AG10803 (cell line): ENCODE measurements around the gene PCSK1N.

Experiments used
- DNase-seq: peaks from one replicate; pipeline ENCODE4 v3.0.0; 2010; ENCODE audit warnings: low read depth
- H3K4me3 ChIP-seq: 2 replicates; pipeline ENCODE4 v1.5.1; 2011; ENCODE audit warnings: mild to moderate bottlenecking, low read length, control low read depth
- TF ChIP-seq, protein P1 (sequence below): conservative IDR thresholded peaks from 2 replicates; pipeline ENCODE4 v1.5.1; 2011; ENCODE audit warnings: mild to moderate bottlenecking, low read length, control low read depth, inconsistent platforms

The PCSK1N gene

GRCh38 chrX:48848847-48849246 lies 13.4 kb upstream of the PCSK1N start:
- no peak for DNase-seq
- TF ChIP-seq, protein P1, sequence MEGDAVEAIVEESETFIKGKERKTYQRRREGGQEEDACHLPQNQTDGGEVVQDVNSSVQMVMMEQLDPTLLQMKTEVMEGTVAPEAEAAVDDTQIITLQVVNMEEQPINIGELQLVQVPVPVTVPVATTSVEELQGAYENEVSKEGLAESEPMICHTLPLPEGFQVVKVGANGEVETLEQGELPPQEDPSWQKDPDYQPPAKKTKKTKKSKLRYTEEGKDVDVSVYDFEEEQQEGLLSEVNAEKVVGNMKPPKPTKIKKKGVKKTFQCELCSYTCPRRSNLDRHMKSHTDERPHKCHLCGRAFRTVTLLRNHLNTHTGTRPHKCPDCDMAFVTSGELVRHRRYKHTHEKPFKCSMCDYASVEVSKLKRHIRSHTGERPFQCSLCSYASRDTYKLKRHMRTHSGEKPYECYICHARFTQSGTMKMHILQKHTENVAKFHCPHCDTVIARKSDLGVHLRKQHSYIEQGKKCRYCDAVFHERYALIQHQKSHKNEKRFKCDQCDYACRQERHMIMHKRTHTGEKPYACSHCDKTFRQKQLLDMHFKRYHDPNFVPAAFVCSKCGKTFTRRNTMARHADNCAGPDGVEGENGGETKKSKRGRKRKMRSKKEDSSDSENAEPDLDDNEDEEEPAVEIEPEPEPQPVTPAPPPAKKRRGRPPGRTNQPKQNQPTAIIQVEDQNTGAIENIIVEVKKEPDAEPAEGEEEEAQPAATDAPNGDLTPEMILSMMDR, result no peak
- H3K4me3 ChIP-seq, result no peak overlapping the region

DNA sequence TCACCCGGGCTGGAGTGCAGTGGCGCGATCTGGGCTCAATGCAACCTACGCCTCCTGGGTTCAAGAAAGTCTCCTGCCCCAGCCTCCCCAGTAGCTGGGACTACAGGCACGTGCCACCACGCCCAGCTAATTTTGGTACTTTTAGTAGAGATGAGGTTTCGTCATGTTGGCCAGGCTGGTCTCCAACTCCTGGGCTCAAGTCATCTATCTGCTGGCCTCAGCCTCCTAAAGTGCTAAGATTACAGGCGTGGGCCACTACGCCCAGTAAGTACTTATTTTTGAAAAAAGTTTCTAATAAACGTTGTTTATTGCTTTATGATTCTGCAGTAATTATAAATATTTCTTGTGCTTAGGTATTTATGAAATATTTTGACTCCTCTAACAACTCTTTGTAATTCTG lies 4.3 kb upstream of the PCSK1N start:
- no peak for DNase-seq

DNA sequence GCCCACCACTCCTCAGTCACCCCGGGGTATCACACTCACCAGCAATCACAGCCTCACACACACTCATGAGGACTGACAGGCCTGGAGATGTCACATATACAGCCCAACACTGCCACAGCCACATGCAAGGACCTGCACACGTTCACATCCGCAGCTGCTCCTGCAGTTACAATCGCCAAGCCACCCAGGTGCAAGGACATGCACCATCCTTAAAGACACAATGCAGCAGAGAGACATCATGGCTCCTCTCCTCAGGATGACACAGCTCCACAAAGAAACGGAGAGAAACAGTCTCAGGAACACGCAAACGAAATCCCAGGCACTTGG lies 1.1 kb downstream of the PCSK1N start:
- DNase-seq, result no peak
- H3K4me3 ChIP-seq, result no peak overlapping the region
- TF ChIP-seq, protein P1, result no peak

More for the DNA sequence above, 4.3 kb upstream of the PCSK1N start:
- TF ChIP-seq, protein P1, result no peak
- no peak overlapping the region for H3K4me3 ChIP-seq

- no peak for DNase-seq
- TF ChIP-seq, protein P1, result no peak
- H3K4me3 ChIP-seq, result no peak overlapping the region
Measured at GRCh38 chrX:48833542-48834138, 1.8 kb downstream of the PCSK1N start.

- DNase-seq, result no peak
- H3K4me3 ChIP-seq, result no peak overlapping the region
- TF ChIP-seq, protein P1, result no peak
Measured at GRCh38 chrX:48831909-48832291, 3.5 kb downstream of the PCSK1N start.

GRCh38 chrX:48831136-48831908 lies 4.1 kb downstream of the PCSK1N start:
- no peak for DNase-seq
- no peak overlapping the region for H3K4me3 ChIP-seq
- TF ChIP-seq, protein P1, result no peak
